Inferior parietal cortex (tissue), 1 donor: ENCODE measurements around the gene TSPEAR.
"Not testable (repeated sequence)": the region's sequence is repeated elsewhere in the genome, so short reads cannot be mapped to it uniquely, and the experiment has no call there.

Source experiments
- DNase-seq: peaks from one replicate; pipeline ENCODE4 v3.0.0-alpha.2; 2016; ENCODE audit errors: extremely low spot score

The TSPEAR gene

DNA sequence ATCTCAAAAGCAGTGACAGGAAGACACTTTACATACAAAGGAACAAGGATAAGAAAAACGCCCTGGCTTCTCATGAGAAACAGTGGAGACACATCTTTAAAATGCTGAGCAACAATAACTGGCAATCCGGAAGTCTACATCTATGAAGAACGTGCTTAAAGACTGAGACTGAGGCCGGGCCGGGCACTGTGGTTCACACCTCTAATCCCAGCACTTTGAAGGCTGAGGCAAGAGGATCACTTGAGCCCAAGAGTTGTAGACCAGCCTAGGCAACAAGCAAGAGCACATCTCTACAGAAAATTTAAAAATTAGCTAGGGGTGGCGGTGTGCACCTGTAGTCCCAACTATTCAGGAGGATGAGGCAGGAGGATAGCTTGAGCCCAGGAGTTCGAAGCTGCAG is 27.3 kb downstream of the TSPEAR start:
- no peak for DNase-seq

DNA sequence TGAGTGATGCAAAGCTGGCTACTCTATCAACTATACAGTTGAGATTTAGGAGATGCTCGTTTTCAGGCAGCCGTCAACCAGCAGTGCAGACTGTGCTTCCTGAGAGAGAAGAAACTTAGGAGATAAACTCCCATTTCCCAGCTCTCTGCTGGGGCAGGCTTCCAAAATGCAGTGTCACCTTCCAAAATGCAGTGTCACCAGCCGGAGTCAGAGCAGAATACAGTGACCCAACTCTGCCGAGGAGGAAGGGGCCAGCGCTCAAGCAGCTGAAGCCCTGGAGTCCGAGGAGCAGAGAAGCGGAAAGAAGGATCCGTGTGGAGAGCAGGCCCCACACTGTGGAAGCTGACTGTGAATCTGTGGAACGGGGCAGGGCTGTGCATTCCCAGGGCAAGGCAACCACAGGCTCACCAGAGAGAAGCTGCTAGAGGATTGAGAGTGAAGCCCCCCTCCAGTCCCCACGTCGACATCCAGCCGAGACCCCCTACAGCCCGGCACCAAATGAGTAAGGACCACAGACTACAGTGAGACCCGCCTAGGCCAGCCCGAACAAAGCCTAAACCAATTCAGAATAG is 28.7 kb downstream of the TSPEAR start:
- DNase-seq, result no peak

DNA sequence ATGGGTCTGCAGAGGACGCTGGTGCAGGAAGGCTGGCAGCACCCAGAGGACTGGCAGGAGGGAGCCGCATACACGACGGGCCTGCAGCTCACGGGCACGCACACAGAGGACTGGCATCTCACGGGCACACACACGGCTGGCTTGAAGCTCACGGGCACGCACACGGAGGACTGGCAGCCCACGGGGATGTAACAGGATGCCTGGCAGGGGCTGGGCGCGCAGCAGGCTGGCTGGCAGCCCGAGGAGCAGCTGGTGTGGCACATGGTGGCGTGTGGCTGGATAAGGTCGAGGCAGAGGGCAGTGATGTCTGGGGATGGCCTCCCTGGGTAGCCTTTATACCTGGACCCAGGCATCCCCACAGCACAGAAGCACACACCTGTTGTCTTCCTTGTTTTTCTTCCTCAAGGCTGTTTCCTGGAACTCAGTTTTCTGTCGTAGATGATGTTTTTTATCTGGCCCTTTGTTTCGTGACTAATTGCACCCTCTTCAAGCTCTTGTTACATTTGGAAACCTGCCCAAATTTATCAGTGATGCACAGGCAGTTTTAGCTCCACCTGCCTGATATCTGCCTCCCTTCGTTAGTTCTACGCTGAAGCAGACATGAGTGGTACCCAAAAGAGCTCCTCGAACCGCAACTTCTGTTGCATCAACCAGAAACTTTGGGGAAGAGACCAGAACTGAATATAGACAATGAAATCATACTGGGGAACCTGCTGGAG is 29.4 kb downstream of the TSPEAR start, which contains the start of gene KRTAP12-1:
TSS of gene KRTAP12-1 (minus strand) at position 303 of the 719 bp plus-strand sequence. CDS start at position 263, 40 bp downstream.
- DNase-seq, result no peak

DNA sequence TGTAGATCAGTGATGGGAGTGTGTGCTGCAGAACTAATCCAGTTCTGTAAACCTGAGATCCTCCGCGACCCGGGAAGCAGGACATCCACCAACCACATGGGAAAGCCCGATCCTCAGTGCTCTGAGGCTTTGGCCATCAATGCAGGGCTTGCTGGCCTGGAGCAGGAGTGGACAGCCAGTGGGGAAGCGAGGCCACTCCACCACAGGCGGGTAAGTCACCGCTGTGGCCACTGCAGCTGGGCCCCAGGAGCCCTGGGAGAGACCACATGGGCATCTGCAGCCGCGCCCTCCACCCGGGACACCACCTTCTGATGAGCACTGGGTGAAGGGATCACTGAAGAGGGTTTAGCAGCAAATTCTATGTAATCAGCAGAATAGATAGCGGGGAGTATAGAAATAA is 30.2 kb downstream of the TSPEAR start:
- DNase-seq, result no peak

DNA sequence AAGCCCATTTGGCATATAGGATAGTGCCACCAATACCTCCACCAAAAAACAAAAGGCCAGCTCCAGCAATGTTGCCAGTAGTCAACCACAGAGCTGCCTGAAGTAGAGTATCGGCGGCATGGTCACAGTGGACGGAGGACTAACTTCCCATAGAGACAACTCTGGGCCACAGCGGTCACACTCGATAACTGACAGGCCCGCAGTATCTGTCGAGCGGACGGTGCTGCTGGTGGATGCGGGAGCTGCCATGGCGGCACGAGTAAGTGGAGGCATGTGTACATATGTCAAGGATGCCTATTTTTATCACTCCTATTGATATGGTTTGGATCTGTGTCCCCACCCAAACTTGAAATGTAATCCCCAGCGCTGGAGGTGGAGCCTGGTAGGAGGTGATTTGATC is 33.5 kb downstream of the TSPEAR start:
- DNase-seq, result no peak

DNA sequence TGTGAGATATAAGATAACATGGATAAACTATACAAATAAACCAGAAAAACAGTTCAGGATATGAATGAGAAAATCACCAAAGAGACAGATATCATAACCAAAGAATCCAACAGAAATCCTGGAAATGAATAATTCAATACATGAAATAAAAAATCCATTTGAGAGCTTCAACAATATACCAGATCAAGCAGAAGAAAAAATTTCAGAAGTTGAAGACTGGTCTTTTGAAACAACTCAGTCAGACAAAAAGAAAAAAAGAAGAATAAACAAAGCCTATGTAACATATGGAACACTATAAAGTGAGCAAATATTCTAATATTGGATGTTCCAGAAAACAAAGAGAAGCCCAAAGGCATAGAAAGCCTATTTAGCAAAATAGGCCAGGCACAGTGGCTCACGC is 39.5 kb downstream of the TSPEAR start:
- DNase-seq, result no peak

DNA sequence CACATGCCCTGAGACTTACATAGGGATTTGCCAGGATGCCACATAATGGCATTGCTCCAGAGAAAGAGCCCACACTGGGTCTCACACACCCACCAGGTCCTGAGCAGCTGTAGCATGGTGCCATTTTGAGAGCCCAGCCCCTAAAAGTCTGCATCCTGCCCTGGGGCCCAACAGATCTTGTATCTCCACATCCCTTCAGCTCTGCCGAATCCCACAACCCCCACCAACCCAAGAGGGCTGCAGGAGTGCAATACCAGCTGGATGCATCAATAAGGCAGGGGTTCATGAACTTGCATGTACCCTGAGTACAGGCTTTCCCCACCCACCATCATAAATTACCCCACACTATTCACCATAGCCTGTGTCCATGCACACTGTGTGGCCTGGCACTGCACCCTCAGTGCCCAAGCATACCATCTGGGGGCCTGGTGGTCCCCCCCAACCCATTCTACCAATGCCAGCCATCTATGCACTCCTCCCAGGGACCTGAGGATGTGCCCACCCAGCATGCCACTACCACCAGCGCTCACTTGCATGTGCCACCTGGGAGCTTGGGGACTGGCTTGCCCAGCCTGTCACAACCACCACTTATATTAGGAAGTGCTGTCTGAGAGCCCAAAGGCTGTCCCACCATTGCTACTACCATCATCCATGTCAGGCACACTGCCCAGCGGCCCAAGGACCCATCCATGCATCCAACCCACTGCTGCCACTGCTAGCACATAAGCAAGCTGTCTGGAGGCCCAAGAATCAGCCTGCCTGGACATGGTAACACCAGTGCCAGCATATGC is 40.5 kb downstream of the TSPEAR start:
- no peak for DNase-seq

DNA sequence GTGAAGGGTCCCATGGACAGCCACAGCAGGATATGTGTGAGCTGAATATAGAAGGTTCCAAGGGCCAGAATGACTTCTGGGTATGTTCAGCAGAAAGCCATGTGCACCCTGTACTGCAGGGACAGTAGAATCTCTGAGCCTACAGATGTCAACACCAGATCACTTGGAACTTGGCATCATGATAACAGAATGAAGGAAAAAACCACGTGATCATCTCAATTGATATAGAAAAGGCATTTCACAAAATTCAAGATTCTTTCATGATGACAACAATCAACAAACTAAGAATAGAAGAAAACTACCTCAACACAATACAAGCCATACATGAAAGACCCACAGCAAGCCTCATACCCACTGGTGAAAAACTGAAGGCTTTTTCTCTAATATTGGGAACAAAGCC is 43.8 kb downstream of the TSPEAR start:
- no peak for DNase-seq

DNA sequence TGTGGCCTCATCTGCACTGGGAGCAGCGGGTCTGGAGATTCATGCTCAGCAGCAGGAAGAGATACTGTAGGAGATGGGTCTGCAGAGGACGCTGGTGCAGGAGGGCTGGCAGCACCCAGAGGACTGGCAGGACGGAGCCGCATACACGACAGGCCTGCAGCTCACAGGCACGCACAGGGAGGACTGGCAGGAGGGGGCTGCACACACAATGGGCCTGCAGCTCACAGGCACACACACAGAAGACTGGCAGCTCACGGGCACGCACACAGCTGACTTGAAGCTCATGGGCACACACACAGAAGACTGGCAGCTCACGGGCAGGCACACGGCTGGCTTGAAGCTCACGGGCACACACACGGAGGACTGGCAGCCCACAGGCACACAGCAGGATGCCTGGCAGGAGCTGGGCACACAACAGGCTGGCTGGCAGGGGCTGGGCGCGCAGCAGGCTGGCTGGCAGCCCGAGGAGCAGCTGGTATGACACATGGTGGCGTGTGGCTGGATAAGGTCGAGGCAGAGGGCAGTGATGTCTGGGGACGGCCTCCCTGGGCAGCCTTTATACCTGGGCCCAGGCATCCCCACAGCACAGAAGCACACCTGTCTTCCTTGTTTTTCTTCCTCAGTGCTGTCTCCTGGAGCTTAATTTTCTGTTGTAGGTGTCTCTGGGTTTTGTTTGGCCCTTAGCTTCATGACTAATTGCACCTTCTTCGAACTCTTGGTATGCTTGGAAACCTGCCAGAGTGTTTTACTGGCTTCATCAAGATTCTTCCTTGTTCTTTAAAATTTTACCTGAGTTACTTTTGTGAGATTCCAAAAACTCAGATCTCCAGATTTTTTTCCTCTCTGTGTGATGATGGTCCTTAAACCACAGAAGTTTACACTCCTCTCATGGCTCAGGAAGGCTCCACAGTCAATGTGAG is 44.7 kb downstream of the TSPEAR start, which contains the start of gene KRTAP12-2:
TSS of gene KRTAP12-2 (minus strand) at position 527 of the 920 bp plus-strand sequence. CDS start at position 486, 41 bp downstream.
- no peak for DNase-seq

DNA sequence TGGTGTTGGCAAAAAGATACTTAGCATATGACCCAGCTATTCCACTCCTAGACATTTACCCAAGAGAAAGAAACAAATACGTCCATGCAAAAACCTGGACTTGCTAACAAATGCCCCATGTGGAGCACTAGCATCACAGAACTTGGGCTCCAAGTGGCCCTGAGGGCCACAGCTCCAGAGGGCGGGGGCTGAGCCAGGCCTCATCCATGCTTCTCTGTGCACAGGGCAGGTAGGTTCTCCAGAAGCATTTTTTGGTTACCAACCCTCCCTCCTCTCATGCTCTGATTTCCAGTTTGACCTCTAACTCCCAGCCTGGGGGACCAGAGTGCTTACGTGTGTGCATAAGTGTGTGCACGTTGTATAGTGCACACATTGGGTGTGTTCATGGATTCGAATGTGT is 46.7 kb downstream of the TSPEAR start:
- no peak for DNase-seq

DNA sequence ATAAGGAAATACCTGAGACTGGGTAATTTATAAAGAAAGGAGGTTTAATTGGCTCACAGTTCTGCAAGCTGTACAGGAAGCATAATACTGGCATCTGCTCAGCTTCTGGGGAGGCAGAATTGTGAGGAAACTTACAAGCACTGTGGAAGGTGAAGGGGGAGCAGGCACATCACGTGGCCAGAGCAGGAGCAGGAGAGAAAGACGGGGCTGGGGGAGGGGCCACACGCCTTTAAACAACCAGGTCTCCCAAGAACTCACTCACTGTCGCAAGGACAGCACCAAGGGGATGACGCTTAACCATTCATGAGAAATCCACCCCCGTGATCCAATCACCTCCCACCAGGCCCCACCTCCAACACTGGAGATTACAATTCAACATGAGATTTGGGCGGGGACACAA is 49.8 kb downstream of the TSPEAR start:
- DNase-seq, result not testable (repeated sequence)

DNA sequence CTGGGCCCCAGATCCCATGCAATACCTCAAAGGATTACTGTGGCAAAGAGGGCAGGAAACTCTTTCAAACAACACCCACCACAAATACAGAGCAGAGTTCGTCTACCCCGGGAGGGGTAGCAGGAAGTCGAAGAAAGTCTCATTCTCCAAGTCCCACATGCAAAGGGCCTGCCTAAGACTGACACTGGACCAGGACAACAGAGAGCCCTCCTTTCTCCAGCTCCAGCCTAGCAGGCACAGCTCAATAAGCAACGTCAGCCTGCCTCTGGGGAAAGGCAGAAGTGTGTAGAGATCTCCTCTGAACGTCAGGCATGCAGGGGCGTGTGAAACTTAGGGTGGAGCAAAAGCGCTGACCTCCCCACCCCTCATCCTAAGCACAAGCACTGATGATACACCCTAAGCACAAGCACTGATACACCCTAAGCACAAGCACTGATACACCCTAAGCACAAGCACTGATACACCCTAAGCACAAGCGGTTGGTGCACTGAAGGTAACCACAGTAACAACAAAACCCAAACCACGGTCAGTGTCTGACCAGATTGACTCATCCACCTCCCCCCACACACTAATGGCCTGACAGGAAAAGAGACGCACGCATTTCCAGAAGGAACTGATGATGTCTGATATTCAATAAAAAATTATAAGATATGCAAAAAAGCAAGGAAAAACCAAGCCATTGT is 52.3 kb downstream of the TSPEAR start:
- no peak for DNase-seq

DNA sequence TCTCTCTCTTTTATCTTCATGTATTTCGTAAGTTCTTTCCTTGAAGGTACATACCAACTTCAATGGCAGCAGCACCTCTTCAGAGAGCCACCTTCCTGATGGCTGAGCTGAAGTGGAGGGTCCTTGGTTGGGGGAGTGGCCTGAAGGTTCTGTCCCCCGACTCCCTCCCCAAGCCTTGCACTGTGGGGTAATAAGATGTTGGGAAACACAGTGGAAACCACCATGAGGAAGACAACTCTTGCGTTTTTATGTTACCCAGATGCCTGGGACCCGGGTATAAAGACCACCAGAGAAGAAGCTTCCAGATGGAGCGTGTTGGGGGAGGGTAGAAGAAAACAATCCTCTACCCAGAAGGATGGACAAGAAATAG is 52.8 kb downstream of the TSPEAR start:
- no peak for DNase-seq

DNA sequence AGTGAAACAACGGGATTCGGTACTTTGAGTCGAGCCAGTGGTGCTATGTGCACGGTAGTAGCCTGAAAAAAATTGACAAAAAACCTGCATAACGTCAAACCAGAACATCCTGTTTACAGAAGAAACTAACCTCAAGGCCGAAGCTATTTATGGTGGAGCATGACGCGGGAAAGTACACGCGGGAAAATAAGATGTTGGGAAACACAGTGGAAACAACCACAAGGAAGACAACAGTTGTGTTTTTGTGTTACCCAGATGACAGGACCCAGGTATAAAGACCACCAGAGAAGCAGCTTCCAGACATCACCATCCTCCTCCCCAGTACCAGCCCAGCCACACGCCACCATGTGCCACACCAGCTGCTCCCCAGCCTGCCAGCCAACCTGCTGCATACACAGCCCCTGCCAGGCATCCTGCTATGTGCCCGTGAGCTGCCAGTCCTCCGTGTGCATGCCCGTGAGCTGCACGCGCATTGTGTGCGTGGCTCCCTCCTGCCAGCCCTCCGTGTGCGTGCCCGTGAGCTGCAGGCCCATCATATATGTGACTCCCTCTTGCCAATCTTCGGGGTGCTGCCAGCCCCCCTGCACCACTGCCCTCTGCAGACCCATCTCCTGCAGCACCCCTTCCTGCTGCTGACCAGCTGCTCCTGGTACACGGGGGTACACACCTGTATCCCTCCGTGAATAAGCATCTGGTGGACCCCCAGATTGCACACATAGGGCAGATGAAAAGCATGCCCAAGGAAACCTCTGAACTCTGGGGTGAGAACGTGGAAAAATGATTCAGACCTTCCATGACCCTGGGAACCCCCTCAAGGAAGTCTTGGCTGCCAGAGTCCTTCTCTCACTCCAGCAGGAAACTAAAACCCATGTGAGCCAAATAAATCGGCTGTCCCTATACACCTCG is 53.5 kb downstream of the TSPEAR start, which contains the start of gene KRTAP12-3:
TSS of gene KRTAP12-3 (plus strand) at position 298 of the 906 bp plus-strand sequence. CDS start at position 346, 48 bp downstream.
- no peak for DNase-seq

DNA sequence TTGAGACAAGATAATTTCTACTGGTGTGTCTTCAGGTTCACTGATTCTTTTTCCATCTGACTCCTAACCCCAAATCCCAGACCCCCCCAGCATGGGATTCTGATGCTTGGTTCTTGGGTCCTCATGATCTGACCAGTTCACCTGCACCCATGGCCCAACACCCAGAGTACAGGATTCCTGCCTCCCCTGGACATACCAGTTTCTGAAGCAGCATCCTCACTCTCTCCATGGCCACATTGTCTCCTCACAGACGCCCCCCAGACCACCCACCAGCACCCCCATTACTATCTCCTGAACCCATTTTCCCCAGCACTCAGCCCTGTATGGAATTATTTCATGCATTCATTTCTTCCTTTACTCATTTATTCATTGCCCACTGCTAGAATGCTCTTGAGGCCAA is 54.5 kb downstream of the TSPEAR start:
- no peak for DNase-seq

DNA sequence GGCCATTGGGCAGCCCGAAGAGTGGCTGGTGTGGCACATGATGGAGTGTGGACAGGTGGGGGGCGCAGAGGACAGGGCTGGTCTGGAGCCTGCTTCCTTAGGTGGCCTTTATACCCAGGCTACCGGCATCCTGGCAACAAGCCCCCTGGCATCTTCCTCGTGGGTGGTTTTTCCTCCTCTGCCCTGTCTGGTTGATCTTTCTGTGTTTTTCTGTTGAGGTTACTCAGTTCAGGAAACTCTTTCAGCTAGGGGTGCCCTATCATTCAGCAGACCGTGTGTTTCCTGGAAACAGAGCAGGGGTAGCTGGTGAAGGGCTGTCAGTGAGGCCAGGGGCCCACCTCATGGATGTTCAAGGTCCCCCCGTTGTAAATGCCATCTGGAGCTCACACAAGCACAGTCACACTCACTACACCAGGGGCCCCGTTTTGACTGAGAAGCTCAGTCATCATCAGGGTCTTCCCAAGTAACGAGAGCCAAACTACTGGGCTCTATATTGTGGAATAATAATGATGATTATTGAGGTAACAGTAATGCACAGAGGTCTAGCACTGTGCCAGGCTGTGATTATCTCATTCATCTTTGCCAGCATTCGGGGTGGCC is 56.7 kb downstream of the TSPEAR start, which contains the start of gene KRTAP12-4:
TSS of gene KRTAP12-4 (minus strand) at position 84 of the 600 bp plus-strand sequence. CDS start at position 39, 45 bp downstream.
- DNase-seq, result no peak

DNA sequence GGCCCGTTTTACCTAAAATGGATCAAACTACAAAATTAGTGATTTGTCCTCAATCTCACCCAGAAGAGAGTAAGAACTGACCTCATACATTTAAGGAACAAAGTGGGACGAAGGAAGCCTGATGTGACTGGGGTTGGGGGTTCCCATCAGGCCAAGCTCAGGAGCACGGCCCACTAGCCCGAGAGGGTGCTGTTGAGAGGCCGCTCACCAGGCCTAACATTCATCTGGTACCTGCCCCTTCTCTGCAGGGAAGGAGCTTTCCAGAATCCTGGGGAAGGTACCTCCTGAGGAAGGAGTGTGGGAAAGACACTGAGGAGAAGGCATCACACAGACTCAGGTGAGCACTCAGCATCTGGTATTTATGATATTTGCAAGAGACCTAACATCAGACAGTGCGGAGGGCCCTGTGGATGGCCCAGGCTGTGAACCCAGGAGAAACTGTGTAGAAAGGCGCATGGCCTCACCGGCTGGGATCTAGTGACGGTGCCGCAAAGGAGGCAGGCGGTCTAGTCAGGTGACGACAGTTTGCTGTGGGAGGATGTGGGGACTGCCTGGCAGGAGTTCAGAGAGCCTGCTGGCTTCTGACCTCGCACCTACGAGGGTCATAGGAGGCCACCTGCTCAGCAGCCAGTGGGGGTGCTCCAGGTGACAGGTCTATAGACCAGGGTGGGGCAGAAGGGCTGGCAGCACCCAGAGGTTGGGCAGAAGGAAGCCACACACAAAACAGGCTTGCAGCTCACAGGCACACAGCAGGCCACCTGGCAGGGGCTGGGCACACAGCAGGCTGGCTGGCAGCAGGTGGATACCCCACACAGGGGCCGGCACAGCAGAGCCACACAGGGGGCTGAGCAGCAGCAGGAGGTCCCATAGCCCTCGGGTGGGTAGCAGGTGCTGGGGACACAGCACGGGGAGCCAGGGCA is 57.5 kb downstream of the TSPEAR start:
- no peak for DNase-seq

DNA sequence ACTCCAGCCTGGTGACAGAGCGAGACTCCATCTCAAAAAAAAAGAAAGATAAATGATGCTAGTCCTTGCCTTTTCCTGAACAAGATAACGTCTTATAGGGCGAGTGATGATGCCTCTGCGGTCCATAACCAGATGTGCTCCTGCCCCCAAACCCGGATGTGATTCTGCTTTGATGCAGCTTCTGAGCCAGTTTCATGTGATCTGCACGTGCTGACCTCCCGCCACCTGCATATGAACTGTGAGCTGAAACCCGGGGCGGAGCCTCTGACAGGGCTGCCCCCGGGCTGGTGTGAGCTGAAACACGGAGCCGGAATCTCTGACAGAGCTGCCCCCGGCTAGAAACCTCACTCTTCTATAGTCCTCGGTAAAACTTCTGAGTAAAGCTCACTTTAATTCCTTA is 58.2 kb downstream of the TSPEAR start:
- no peak for DNase-seq
